ENCODE data around the gene DOLK. TPM values are rescaled to one million over a fixed set of nuclear protein-coding genes. Genes with fewer than 3 reads are reported as not detected.

The DOLK gene
- total RNA-seq, 1 donor from 2014 or later, result 19.8 TPM

- Histone ChIP-seq H4K20me1 (ENCODE audit: insufficient read depth, low read length) (peaks cover 11% of the 10 kb centered on the region), H3K79me2 (ENCODE audit: insufficient read depth, low read length) (peaks cover 55% of the 10 kb centered on the region), H3K4me2 (ENCODE audit: low read length) (peak overlapping the region; percentile 78), H3K27ac (ENCODE audit: low read depth, low read length) (peak overlapping the region; percentile 83), H3K27me3 (ENCODE audit: insufficient read depth, low read length) (no peaks in the 10 kb centered on the region), H3K9me3 (ENCODE audit: insufficient read depth, low read depth, low read length) (no peaks in the 10 kb centered on the region), H3K4me1 (ENCODE audit: insufficient read depth, low read length) (peaks cover 28% of the 10 kb centered on the region), H3K4me3 (ENCODE audit: insufficient read depth, low read depth, low read length) (peak overlapping the region; percentile 19), H2AFZ (ENCODE audit: low read depth, low read length) (no peak overlapping the region), H3K36me3 (ENCODE audit: insufficient read depth, low read length) (peaks cover 17% of the 10 kb centered on the region), H3K9ac (ENCODE audit: low read length) (peak overlapping the region; percentile 34)
- Mint-ChIP-seq H3K4me3 (ENCODE audit: unreplicated experiment) (peak overlapping the region; percentile 9), H3K27ac (ENCODE audit: unreplicated experiment) (peak overlapping the region; percentile 83), H3K4me1 (ENCODE audit: low read depth, unreplicated experiment) (peaks cover 29% of the 10 kb centered on the region), H3K27me3 (ENCODE audit: low read depth, unreplicated experiment) (no peaks in the 10 kb centered on the region), H3K9me3 (ENCODE audit: unreplicated experiment) (no peaks in the 10 kb centered on the region), H3K36me3 (ENCODE audit: low read depth, unreplicated experiment) (peaks cover 27% of the 10 kb centered on the region)
- TF ChIP-seq EZH2 (IDR thresholded peaks at IDR 0.05; ENCODE audit: insufficient read depth, low read length) (no peak), CTCF (IDR thresholded peaks at IDR 0.05; ENCODE audit: insufficient read depth, low read depth, low read length) (no peak)
- no peak for FAIRE-seq
- DNase-seq (ENCODE audit: low read depth), result no peak
Observed at GRCh38 chr9:128913048-128913900, 34.1 kb downstream of the DOLK start.

- Histone ChIP-seq H2AFZ (ENCODE audit: low read depth, low read length) (no peak overlapping the region), H3K36me3 (ENCODE audit: insufficient read depth, low read length) (peaks cover 18% of the 10 kb centered on the region), H3K27ac (ENCODE audit: low read depth, low read length) (peak overlapping the region; percentile 83), H3K4me3 (ENCODE audit: insufficient read depth, low read depth, low read length) (no peak overlapping the region), H3K9me3 (ENCODE audit: insufficient read depth, low read depth, low read length) (no peaks in the 10 kb centered on the region), H3K9ac (ENCODE audit: low read length) (peak overlapping the region; percentile 49), H3K4me1 (ENCODE audit: insufficient read depth, low read length) (peaks cover 28% of the 10 kb centered on the region), H3K4me2 (ENCODE audit: low read length) (peak overlapping the region; percentile 78), H3K27me3 (ENCODE audit: insufficient read depth, low read length) (no peaks in the 10 kb centered on the region), H4K20me1 (ENCODE audit: insufficient read depth, low read length) (peaks cover 7% of the 10 kb centered on the region), H3K79me2 (ENCODE audit: insufficient read depth, low read length) (peaks cover 64% of the 10 kb centered on the region)
- H3K4me1 Mint-ChIP-seq (ENCODE audit: low read depth, unreplicated experiment), result peaks cover 29% of the 10 kb centered on the region
- FAIRE-seq (peak; percentile 84), DNase-seq (ENCODE audit: low read depth) (peak; percentile 97)
- peak overlapping the region; percentile 83 for H3K27ac Mint-ChIP-seq (ENCODE audit: unreplicated experiment)
- no peaks in the 10 kb centered on the region for H3K27me3 Mint-ChIP-seq (ENCODE audit: low read depth, unreplicated experiment)
- H3K4me3 Mint-ChIP-seq (ENCODE audit: unreplicated experiment), result peak overlapping the region; percentile 9
- no peaks in the 10 kb centered on the region for H3K9me3 Mint-ChIP-seq (ENCODE audit: unreplicated experiment)
- TF ChIP-seq CTCF (IDR thresholded peaks at IDR 0.05; ENCODE audit: insufficient read depth, low read depth, low read length), result no peak
- TF ChIP-seq EZH2 (IDR thresholded peaks at IDR 0.05; ENCODE audit: insufficient read depth, low read length), result no peak
- H3K36me3 Mint-ChIP-seq (ENCODE audit: low read depth, unreplicated experiment), result peaks cover 35% of the 10 kb centered on the region
Observed at GRCh38 chr9:128912270-128912853, 35.0 kb downstream of the DOLK start.

All from astrocyte (in vitro differentiated cells and primary cell).